GM12864 (cell line): ENCODE measurements around the gene LVRN.

ENCODE experiments used
- DNase-seq: peaks from one replicate; pipeline ENCODE4 v3.0.0-alpha.2; 2011; ENCODE audit warnings: low read depth
- H3K4me3 ChIP-seq: 2 replicates; pipeline ENCODE4 v1.5.1; 2011; ENCODE audit warnings: mild to moderate bottlenecking, low read depth, low read length, control low read depth
- TF ChIP-seq, protein P1 (sequence below): IDR thresholded peaks from 2 replicates; pipeline ENCODE4 v1.5.1; 2011; ENCODE audit warnings: low read depth, mild to moderate bottlenecking, moderate library complexity, low read length, control low read depth, inconsistent platforms; ENCODE audit errors: missing control alignments

LVRN gene

DNA sequence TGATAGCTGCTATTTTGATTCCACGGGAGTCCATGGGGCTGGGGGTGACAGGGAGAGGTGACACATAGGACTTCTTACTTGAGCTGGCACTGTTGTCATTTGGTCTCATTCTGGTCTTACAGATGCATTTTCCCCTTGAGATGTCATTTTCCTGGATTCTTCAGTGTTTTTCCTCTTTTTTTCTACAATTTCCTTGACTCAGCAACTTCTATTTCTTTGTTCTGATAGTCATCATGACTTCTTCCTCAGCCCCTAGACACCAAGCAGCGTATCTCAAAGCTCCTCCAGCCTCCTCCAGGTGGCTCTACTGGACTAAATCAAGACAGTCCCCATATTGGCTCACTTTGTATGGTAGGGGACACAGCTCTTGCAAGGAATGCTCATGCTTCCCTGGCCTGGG lies 16.5 kb downstream of the LVRN start:
- no peak for DNase-seq
- H3K4me3 ChIP-seq = no peak overlapping the region
- TF ChIP-seq, protein P1, sequence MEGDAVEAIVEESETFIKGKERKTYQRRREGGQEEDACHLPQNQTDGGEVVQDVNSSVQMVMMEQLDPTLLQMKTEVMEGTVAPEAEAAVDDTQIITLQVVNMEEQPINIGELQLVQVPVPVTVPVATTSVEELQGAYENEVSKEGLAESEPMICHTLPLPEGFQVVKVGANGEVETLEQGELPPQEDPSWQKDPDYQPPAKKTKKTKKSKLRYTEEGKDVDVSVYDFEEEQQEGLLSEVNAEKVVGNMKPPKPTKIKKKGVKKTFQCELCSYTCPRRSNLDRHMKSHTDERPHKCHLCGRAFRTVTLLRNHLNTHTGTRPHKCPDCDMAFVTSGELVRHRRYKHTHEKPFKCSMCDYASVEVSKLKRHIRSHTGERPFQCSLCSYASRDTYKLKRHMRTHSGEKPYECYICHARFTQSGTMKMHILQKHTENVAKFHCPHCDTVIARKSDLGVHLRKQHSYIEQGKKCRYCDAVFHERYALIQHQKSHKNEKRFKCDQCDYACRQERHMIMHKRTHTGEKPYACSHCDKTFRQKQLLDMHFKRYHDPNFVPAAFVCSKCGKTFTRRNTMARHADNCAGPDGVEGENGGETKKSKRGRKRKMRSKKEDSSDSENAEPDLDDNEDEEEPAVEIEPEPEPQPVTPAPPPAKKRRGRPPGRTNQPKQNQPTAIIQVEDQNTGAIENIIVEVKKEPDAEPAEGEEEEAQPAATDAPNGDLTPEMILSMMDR = no peak

DNA sequence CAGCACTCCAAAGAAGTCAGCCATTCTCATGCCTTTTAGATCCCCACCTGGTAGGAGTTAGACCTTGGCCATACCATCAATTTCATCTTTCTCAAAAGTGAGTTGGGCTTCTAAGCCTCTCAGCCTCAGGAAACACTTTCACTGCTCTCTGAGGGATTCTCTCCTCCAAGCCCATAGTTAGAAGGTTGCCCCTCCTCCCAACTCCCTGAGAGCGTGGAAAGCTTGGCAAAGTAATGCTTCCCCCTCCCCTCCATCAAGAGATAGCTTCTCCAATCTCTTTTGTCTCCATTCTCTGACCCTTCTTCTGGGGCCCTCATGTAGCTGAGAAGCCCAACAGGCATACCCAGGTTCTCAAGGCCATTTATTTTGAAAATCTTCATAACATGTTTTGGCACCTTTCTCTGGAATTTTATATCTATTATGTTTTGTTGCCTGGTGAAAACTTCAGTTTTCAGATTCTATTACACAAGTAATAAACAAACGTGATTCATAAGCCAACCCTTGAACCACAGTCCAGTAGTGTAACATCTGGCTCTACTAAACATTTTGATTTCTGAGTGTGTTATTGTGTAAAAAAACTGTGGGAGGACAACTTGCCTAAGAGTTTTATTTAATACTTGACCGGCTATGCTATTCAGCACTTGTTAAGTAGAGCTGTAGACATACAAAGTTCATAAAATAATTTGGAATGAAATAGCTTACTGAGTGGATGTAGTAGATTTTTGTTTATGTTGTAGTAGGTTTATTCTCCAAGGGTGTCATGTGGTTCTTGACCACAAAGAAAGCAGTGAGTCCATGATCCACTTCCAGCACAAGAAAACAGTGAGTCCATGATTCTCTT lies 17.1 kb downstream of the LVRN start:
- TF ChIP-seq, protein P1 = no peak
- no peak for DNase-seq
- no peak overlapping the region for H3K4me3 ChIP-seq

DNA sequence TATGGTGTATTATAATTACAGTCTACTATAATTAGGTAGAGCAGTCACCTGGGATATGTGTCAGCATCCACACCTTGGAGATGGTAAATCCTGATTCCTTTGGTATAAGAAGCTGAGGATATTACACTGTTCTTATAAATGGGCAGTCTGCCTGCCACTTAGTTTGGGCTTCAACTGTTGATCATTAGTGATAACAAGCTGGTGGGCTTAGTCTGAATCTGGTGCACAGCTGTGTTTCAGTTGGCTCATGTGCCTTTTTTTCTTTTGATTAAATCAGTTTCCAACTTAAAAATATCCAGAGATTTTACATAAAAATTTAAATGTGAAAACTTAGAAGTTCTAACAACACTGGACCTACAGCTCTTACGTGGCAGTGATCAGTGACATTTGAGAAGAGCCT lies 21.2 kb downstream of the LVRN start:
- H3K4me3 ChIP-seq = no peak overlapping the region
- no peak for DNase-seq
- TF ChIP-seq, protein P1 = no peak

DNA sequence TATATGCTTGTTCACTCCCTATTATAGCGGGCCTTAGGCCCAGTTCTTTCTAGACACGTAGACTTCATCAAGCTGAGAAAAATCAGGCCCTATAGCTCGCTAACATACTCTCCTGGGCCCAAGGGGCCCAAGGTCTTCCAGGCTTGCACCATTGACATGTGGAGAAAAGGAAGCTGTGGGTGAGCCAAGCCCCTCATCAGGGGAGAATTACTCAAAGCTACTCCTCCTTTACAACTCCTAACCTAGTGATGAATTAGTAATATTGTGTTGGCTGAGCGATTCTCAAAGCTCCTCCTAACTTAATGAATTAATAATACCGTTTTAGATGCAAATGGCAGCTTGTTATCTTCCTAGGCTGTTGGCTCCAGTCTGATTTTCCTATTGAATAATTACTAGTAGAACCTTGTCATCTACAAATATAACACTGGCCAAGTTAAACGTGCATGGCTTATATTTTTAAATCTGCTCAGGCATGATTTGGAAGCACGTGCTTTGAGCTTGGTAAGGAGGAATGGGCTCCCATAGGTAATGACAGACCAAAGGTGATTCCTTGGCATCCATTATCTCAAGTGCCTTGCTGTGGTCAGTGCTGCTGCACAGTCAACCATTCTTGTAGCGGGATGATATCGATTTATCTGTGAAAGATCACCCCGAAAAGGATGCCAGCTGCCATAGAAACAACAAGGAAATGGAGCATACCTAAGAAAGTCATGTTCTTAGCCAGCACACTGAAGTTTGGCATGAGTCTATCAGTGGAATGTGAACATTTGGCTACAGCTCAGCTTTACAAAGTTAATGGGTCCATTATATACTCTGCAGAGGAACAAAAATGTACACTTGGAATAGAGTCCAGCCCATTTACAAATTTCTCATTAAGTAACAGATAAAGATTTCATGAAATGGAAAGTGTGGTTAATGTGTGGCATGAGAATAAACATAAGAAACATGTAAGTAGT lies 23.8 kb downstream of the LVRN start:
- TF ChIP-seq, protein P1 = no peak
- DNase-seq = no peak
- no peak overlapping the region for H3K4me3 ChIP-seq

DNA sequence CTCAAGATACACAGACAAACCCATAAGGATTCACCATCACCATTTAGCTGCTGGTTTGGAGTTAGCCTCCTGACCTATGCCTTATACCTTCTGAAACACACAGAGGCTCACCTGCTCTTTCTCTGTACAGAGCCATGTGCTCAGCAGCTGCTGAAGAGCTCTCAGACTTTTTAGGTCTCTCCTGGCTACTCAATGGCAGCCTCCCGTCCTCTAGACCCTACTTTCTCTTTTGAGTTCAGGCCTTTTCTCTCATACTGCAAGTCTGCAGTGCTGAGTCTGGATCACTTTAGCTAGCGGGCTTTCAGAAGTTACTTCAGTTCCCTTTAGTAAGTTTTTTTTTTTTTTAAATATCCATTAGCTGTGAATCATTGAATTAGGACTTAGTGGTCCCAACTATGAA lies 25.7 kb downstream of the LVRN start:
- TF ChIP-seq, protein P1 = no peak
- DNase-seq = no peak
- no peak overlapping the region for H3K4me3 ChIP-seq

DNA sequence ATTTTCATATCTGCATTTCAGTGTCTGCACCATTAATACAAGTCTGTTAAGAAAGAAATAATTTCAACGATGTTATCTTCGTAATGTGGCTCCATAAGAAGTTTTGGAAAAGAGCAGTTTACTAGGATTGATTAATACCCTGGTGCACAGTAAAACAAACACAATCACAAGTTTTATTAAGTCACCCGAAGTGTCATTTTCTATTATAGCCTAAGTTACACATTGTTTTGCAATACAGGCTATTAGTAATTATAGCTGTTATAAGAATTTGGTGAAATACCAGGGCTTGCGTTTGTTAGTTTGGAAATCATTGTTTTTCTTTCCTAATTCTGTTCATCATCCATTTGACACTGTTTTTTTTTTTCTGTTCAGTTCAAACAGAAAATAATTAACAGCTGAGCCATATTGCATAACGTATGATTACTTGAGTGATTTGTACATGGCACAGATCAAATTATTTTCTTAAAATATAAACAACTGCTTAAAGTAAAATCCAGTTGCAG lies 30.6 kb downstream of the LVRN start:
- no peak overlapping the region for H3K4me3 ChIP-seq
- TF ChIP-seq, protein P1 = no peak
- DNase-seq = no peak
